Measurements from ENCODE around the gene SPTBN5.

SPTBN5 gene

DNA sequence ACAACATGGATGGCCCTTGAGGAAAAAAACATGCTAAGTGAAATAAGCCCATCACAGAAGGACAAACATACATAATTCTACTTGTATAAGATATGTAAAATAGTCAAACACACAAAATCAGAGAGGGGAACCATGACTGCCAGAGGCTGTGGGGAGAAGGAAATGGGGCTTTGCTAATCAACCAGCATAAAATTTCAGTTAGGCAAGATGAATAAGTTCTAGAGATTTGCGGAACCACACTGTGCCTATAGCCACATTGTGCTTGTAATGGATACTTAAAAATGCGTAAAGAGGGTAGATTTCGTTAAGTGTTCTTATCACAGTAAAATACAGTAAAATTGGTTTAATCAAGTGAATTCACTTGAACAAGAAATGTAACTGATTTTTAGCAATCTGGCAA lies 33.7 kb upstream of the SPTBN5 start:
- no peak overlapping the region for H3K4me2 ChIP-seq (ENCODE audit: low read depth, low read length, poor library complexity, severe bottlenecking)
- H2AFZ ChIP-seq (ENCODE audit: low read length), result no peak overlapping the region
- peaks cover 19% of the 10 kb centered on the region for H3K4me1 ChIP-seq (ENCODE audit: insufficient read depth, low read length, poor library complexity, severe bottlenecking)
- no peaks in the 10 kb centered on the region for H3K9me2 ChIP-seq (replicated peaks; ENCODE audit: low read depth, low read length)
- no peaks in the 10 kb centered on the region for H3K27me3 ChIP-seq (ENCODE audit: insufficient read depth, low read length, poor library complexity, severe bottlenecking)
- no peaks in the 10 kb centered on the region for H4K20me1 ChIP-seq (ENCODE audit: insufficient read depth, low read length, poor library complexity, severe bottlenecking)
- H3K9ac ChIP-seq (ENCODE audit: low read depth, low read length, poor library complexity, severe bottlenecking), result no peak overlapping the region
- no peaks in the 10 kb centered on the region; the same call in 1 of the 2 replicates for H3F3A ChIP-seq (ENCODE audit: low read depth)
- H3K9me3 ChIP-seq (ENCODE audit: insufficient read depth, low read depth, low read length), result no peaks in the 10 kb centered on the region
- no peaks in the 10 kb centered on the region for H3K36me3 ChIP-seq (ENCODE audit: insufficient read depth, low read length)
- H3K79me2 ChIP-seq (ENCODE audit: insufficient read depth, low read length), result no peaks in the 10 kb centered on the region
- TF ChIP-seq EZH2phosphoT487 (IDR thresholded peaks at IDR 0.05; ENCODE audit: borderline replicate concordance) (no peak), CTCF (conservative IDR thresholded peaks at IDR 0.05; ENCODE audit: low read length) (no peak)
- H3K4me3 ChIP-seq (ENCODE audit: low read length, poor library complexity, severe bottlenecking), result no peak overlapping the region

GRCh38 chr15:41926185-41927056 lies 32.6 kb upstream of the SPTBN5 start:
- peaks cover 19% of the 10 kb centered on the region for H3K4me1 ChIP-seq (ENCODE audit: insufficient read depth, low read length, poor library complexity, severe bottlenecking)
- no peaks in the 10 kb centered on the region for H4K20me1 ChIP-seq (ENCODE audit: insufficient read depth, low read length, poor library complexity, severe bottlenecking)
- no peak overlapping the region for H3K4me3 ChIP-seq (ENCODE audit: low read length, poor library complexity, severe bottlenecking)
- no peaks in the 10 kb centered on the region for H3K9me3 ChIP-seq (ENCODE audit: insufficient read depth, low read depth, low read length)
- no peaks in the 10 kb centered on the region for H3K9me2 ChIP-seq (replicated peaks; ENCODE audit: low read depth, low read length)
- no peaks in the 10 kb centered on the region for H3K27me3 ChIP-seq (ENCODE audit: insufficient read depth, low read length, poor library complexity, severe bottlenecking)
- no peaks in the 10 kb centered on the region for H3K79me2 ChIP-seq (ENCODE audit: insufficient read depth, low read length)
- H2AFZ ChIP-seq (ENCODE audit: low read length), result peak overlapping the region; percentile 1; the same call in 1 of the 2 replicates
- no peaks in the 10 kb centered on the region for H3K36me3 ChIP-seq (ENCODE audit: insufficient read depth, low read length)
- TF ChIP-seq EZH2phosphoT487 (IDR thresholded peaks at IDR 0.05; ENCODE audit: borderline replicate concordance) (no peak), CTCF (conservative IDR thresholded peaks at IDR 0.05; ENCODE audit: low read length) (no peak)
- no peaks in the 10 kb centered on the region; the same call in 1 of the 2 replicates for H3F3A ChIP-seq (ENCODE audit: low read depth)
- H3K4me2 ChIP-seq (ENCODE audit: low read depth, low read length, poor library complexity, severe bottlenecking), result no peak overlapping the region
- H3K9ac ChIP-seq (ENCODE audit: low read depth, low read length, poor library complexity, severe bottlenecking), result no peak overlapping the region

- Histone ChIP-seq H2AFZ (ENCODE audit: low read length) (no peak overlapping the region), H3K4me2 (ENCODE audit: low read depth, low read length, poor library complexity, severe bottlenecking) (no peak overlapping the region), H3K9me3 (ENCODE audit: insufficient read depth, low read depth, low read length) (no peaks in the 10 kb centered on the region), H3K79me2 (ENCODE audit: insufficient read depth, low read length) (no peaks in the 10 kb centered on the region), H4K20me1 (ENCODE audit: insufficient read depth, low read length, poor library complexity, severe bottlenecking) (no peaks in the 10 kb centered on the region), H3K9me2 (replicated peaks; ENCODE audit: low read depth, low read length) (no peaks in the 10 kb centered on the region), H3K4me3 (ENCODE audit: low read length, poor library complexity, severe bottlenecking) (no peak overlapping the region), H3F3A (ENCODE audit: low read depth) (no peaks in the 10 kb centered on the region; the same call in 1 of the 2 replicates), H3K9ac (ENCODE audit: low read depth, low read length, poor library complexity, severe bottlenecking) (no peak overlapping the region), H3K27me3 (ENCODE audit: insufficient read depth, low read length, poor library complexity, severe bottlenecking) (no peaks in the 10 kb centered on the region), H3K36me3 (ENCODE audit: insufficient read depth, low read length) (no peaks in the 10 kb centered on the region), H3K4me1 (ENCODE audit: insufficient read depth, low read length, poor library complexity, severe bottlenecking) (peaks cover 19% of the 10 kb centered on the region)
- TF ChIP-seq EZH2phosphoT487 (IDR thresholded peaks at IDR 0.05; ENCODE audit: borderline replicate concordance) (no peak), CTCF (conservative IDR thresholded peaks at IDR 0.05; ENCODE audit: low read length) (no peak)
Measured at GRCh38 chr15:41925086-41925608, 31.3 kb upstream of the SPTBN5 start.

Measured in Loucy (cell line).